ENCODE measurements around the gene EFNA1. TPM values are rescaled to one million over a fixed set of nuclear protein-coding genes. Genes with fewer than 3 reads are reported as not detected.
A peak's percentile ranks its signal among the peaks of the same experiment; 100 is the strongest.

EFNA1 gene
- total and polyA plus RNA-seq, 2 of the 13 experiments (the other 11 are each of a cell fraction or from before 2014, with no cell fraction given): 81.8 to 874 TPM

DNA sequence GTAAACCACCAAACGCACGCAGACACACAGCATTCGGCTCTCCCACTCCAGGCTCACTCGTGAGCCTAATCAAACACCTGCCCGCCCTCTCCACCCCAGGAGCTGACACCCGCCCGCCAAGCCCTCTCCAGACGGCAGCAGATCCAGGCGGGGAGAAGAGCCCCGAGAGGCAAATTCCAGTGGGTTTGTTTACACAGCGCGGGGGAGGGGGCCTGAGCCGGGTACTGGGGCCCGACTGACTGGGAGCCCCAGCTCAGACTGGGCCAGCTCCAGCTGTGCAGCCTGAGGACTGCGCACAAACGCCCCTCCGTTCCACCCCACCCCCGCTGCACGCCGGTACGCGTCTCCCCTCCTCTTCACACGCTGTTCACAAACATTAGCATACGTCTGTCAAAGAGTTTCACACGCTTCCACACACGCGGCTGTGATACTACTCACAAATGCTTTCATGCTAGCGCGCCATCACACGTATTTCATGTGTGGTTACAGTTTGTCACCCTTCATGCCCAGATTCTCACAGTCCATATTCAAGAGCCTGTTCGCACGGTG lies 1.0 kb upstream of the EFNA1 start:
- peak; percentile 65 for ATAC-seq
- Histone ChIP-seq H3K4me1 (ENCODE audit: insufficient read depth, low read length) (peaks cover 39% of the 10 kb centered on the region), H3K79me2 (ENCODE audit: insufficient read depth, low read length) (peaks cover 48% of the 10 kb centered on the region), H2AFZ (ENCODE audit: low read length) (no peak overlapping the region), H3K4me2 (ENCODE audit: low read depth, low read length) (peak overlapping the region; percentile 86), H3K27me3 (ENCODE audit: control insufficient read depth in 1 of 2, insufficient read depth in 2 of 2, low read length in 2 of 2) (no peaks in the 10 kb centered on the region; a peak in 1 of 5 replicates), H3K9ac (ENCODE audit: insufficient read depth, low read depth, low read length) (peak overlapping the region; percentile 99), H3K4me3 (replicated peaks in 1 of 3; ENCODE audit: insufficient read depth in 1 of 3, low read depth in 2 of 3, low read length in 3 of 3) (peak overlapping the region; percentile 96 to 99 (median 99)), H4K20me1 (ENCODE audit: insufficient read depth, low read length) (peaks cover 25% of the 10 kb centered on the region), H3K9me3 (ENCODE audit: low read length) (no peaks in the 10 kb centered on the region), H3K36me3 (replicated peaks in 1 of 2; ENCODE audit: control insufficient read depth in 1 of 2, insufficient read depth in 2 of 2, low read length in 2 of 2) (peaks cover 4 to 18% of the 10 kb centered on the region in 2 experiments; a peak in 4 of 5 replicates), H3K27ac (ENCODE audit: extremely low read length, insufficient read depth, low read length) (peak overlapping the region; percentile 100)
- 0% methylated on average over 17 of the region's 32 CpGs for WGBS (ENCODE audit: low lambda C conversion rate)
- peak; percentile 88 for DNase-seq (ENCODE audit: low spot score)
- no peak for FAIRE-seq
- in situ Hi-C loops (cut with HindIII; ENCODE audit: extremely low pct_ligation_motif_present, low pct_unique_long_range_greater_than_20kb): loop anchor here (5.0 kb wide), 1 partner anchor 34 kb away; no protein-coding TSS in a partner anchor
- intact Hi-C loops (cut with micrococcal nuclease; ENCODE audit: unreplicated experiment): loop anchor here (1.0 to 5.0 kb wide), 5 partner anchors 9 to 956 kb away; partner anchors contain the start of genes MEX3A and SLC50A1
- ChIA-PET POLR2A (interaction anchor here (0.8 to 6.4 kb wide), 28 partner anchors 9 to 195 kb away, joined by 3 to 144 read pairs (median 6); partner anchors contain the start of genes ADAM15, CKS1B, DPM3 and FDPS), CTCF (ENCODE audit: low intra/inter-chr PET ratio, low total read pairs) (no interaction called here)
- TSS peak; percentile 96 for BruUV-seq (replicated peaks)
- TF ChIP-seq ZNF24 (IDR thresholded peaks at IDR 0.05) (no peak), PAF1 (CRISPR knock-in tag; IDR thresholded peaks at IDR 0.05) (peak; percentile 85), ARNT (IDR thresholded peaks at IDR 0.05) (no peak), CREM (IDR thresholded peaks at IDR 0.05) (no peak), CREM (CRISPR knock-in tag; IDR thresholded peaks at IDR 0.05) (no peak), SOX6 (IDR thresholded peaks at IDR 0.05) (no peak), SOX6 (CRISPR knock-in tag; IDR thresholded peaks at IDR 0.05) (no peak), STAG1 (CRISPR knock-in tag; IDR thresholded peaks at IDR 0.05) (no peak), JDP2 (CRISPR knock-in tag; IDR thresholded peaks at IDR 0.05; ENCODE audit: borderline replicate concordance) (no peak), ZNF251 (CRISPR knock-in tag; IDR thresholded peaks at IDR 0.05) (0 out of 2 replicates have a peak, but pooled peaks have one; percentile 62), RBAK (CRISPR knock-in tag; IDR thresholded peaks at IDR 0.05) (no peak), SRF (IDR thresholded peaks at IDR 0.05; ENCODE audit: low read depth, low read length) (no peak), ISX (CRISPR knock-in tag; conservative IDR thresholded peaks at IDR 0.05) (no peak), ZFP36 (IDR thresholded peaks at IDR 0.05; ENCODE audit: borderline replicate concordance, low read depth, low read length, partially characterized antibody) (no peak), MTA1 (CRISPR knock-in tag; IDR thresholded peaks at IDR 0.05; ENCODE audit: borderline replicate concordance) (no peak; the same call in 1 of the 2 replicates), ZSCAN22 (CRISPR knock-in tag; IDR thresholded peaks at IDR 0.05) (0 out of 2 replicates have a peak, but pooled peaks have one; percentile 64), CBX5 (CRISPR knock-in tag; IDR thresholded peaks at IDR 0.05; ENCODE audit: borderline replicate concordance) (no peak), MAFG (CRISPR knock-in tag; IDR thresholded peaks at IDR 0.05) (no peak), ZBTB7A (CRISPR knock-in tag; IDR thresholded peaks at IDR 0.05) (no peak)
- TF ChIP-seq, protein P1, sequence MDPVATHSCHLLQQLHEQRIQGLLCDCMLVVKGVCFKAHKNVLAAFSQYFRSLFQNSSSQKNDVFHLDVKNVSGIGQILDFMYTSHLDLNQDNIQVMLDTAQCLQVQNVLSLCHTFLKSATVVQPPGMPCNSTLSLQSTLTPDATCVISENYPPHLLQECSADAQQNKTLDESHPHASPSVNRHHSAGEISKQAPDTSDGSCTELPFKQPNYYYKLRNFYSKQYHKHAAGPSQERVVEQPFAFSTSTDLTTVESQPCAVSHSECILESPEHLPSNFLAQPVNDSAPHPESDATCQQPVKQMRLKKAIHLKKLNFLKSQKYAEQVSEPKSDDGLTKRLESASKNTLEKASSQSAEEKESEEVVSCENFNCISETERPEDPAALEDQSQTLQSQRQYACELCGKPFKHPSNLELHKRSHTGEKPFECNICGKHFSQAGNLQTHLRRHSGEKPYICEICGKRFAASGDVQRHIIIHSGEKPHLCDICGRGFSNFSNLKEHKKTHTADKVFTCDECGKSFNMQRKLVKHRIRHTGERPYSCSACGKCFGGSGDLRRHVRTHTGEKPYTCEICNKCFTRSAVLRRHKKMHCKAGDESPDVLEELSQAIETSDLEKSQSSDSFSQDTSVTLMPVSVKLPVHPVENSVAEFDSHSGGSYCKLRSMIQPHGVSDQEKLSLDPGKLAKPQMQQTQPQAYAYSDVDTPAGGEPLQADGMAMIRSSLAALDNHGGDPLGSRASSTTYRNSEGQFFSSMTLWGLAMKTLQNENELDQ (CRISPR knock-in tag; IDR thresholded peaks at IDR 0.05; ENCODE audit: borderline replicate concordance): no peak
- TF ChIP-seq, protein P2, sequence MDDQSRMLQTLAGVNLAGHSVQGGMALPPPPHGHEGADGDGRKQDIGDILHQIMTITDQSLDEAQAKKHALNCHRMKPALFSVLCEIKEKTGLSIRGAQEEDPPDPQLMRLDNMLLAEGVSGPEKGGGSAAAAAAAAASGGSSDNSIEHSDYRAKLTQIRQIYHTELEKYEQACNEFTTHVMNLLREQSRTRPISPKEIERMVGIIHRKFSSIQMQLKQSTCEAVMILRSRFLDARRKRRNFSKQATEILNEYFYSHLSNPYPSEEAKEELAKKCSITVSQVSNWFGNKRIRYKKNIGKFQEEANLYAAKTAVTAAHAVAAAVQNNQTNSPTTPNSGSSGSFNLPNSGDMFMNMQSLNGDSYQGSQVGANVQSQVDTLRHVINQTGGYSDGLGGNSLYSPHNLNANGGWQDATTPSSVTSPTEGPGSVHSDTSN (CRISPR knock-in tag; IDR thresholded peaks at IDR 0.05; ENCODE audit: borderline replicate concordance): no peak
- TF ChIP-seq, protein P3, sequence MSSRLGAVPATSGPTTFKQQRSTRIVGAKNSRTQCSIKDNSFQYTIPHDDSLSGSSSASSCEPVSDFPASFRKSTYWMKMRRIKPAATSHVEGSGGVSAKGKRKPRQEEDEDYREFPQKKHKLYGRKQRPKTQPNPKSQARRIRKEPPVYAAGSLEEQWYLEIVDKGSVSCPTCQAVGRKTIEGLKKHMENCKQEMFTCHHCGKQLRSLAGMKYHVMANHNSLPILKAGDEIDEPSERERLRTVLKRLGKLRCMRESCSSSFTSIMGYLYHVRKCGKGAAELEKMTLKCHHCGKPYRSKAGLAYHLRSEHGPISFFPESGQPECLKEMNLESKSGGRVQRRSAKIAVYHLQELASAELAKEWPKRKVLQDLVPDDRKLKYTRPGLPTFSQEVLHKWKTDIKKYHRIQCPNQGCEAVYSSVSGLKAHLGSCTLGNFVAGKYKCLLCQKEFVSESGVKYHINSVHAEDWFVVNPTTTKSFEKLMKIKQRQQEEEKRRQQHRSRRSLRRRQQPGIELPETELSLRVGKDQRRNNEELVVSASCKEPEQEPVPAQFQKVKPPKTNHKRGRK (CRISPR knock-in tag; IDR thresholded peaks at IDR 0.05): no peak

Measured in HepG2 (cell line).